ENCODE data around the gene CFAP74. TPM values are rescaled to one million over a fixed set of nuclear protein-coding genes. Genes with fewer than 3 reads are reported as not detected.

The CFAP74 gene
- total and polyA plus RNA-seq, 2 of the 13 experiments (the other 11 are each of a cell fraction or from before 2014, with no cell fraction given) = 0.27 to 0.62 TPM

- TF ChIP-seq ZNF770 (CRISPR knock-in tag; IDR thresholded peaks at IDR 0.05) (peak; percentile 41; the same call in 1 of the 2 replicates), BHLHE40 (IDR thresholded peaks at IDR 0.05; ENCODE audit: low read length) (peak; percentile 47; the same call in 1 of the 2 replicates), STAT6 (CRISPR knock-in tag; IDR thresholded peaks at IDR 0.05; ENCODE audit: borderline replicate concordance) (no peak), RFXANK (CRISPR knock-in tag; IDR thresholded peaks at IDR 0.05) (no peak), ZNF646 (CRISPR knock-in tag; IDR thresholded peaks at IDR 0.05) (no peak), ZNF30 (CRISPR knock-in tag; IDR thresholded peaks at IDR 0.05) (no peak), ZSCAN31 (CRISPR knock-in tag; IDR thresholded peaks at IDR 0.05; ENCODE audit: low read depth) (no peak), PCBP2 (optimal IDR thresholded peaks at IDR 0.05; ENCODE audit: low read depth, low read length, poor library complexity, severe bottlenecking) (no peak), MEIS2 (CRISPR knock-in tag; IDR thresholded peaks at IDR 0.05) (no peak), ZNF253 (CRISPR knock-in tag; IDR thresholded peaks at IDR 0.05; ENCODE audit: borderline replicate concordance) (no peak), HMGXB3 (CRISPR knock-in tag; IDR thresholded peaks at IDR 0.05; ENCODE audit: borderline replicate concordance) (no peak), SSRP1 (CRISPR knock-in tag; IDR thresholded peaks at IDR 0.05) (peak; percentile 39; the same call in 1 of the 2 replicates)
These were observed 97.1 kb downstream of the CFAP74 start (continued) for GRCh38 chr1:1906185-1907097.

All from HepG2 (cell line).